ENCODE measurements around the gene TRIM13.

GRCh38 chr13:49995625-49996101, 1.2 kb upstream of the TRIM13 start:
- TF ChIP-seq EP300 (IDR thresholded peaks at IDR 0.05) (no peak), CTCF (IDR thresholded peaks at IDR 0.05) (no peak), POLR2AphosphoS5 (IDR thresholded peaks at IDR 0.05) (no peak)
